Measurements from ENCODE around the gene DLG5. TPM values are rescaled to one million over a fixed set of nuclear protein-coding genes. Genes with fewer than 3 reads are reported as not detected.

Gene DLG5
- total and polyA plus RNA-seq, 10 of the 15 experiments (the other 5 are each of a cell fraction or from before 2014, with no cell fraction given) = 0.18 to 6.6 (median 2.7) TPM

DNA sequence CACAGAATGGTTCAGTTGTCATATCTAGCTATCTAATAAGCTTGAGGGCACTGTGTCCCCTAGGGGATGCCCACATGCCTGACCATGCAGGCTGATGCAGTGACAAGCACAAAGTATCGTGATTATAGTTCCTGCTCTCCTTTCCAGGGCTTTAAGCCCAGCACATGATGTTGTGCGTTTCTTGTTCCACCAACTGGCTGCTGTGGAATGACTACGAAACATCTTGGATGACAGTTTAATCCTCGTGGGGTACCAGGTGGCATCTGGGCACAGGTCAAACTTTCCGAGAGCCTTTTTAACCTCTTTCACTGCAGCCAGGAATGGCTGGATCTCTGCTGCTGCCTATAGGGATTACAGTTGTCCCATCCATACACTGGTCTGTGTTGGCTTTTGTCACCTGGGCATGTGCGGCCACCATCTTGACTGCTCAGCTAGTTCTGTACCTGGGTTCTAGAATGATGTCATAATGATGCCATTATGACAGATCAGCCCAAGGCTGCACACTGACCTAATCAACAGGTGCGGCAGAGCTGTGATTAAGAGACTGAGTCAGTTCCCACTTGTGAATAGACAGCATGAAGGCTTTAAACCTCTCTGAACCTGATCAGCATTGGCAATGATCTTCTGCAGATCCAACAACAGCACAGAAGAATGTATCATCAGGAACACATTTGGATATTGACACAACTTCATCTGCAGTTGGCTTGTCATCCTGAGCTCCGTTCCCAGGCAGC lies 144.1 kb downstream of the DLG5 start:
- Histone ChIP-seq H3K4me1 (ENCODE audit: control insufficient read depth, insufficient read depth, low read length) (no peaks in the 10 kb centered on the region), H3K4me3 (no peak overlapping the region), H2AFZ (ENCODE audit: control insufficient read depth, low read depth, low read length) (no peak overlapping the region), H3K9me3 (replicated peaks; ENCODE audit: control insufficient read depth, insufficient read depth, low read length) (peaks cover 2% of the 10 kb centered on the region; the same call in 2 of the 3 replicates), H3K79me2 (ENCODE audit: control insufficient read depth, insufficient read depth, low read length) (no peaks in the 10 kb centered on the region), H3K27me3 (replicated peaks in 1 of 2; ENCODE audit: control insufficient read depth in 2 of 2, insufficient read depth in 2 of 2, low read length in 1 of 2) (no peaks in the 10 kb centered on the region), H3K27ac (ENCODE audit: control insufficient read depth, insufficient read depth) (no peak overlapping the region), H3K36me3 (ENCODE audit: control insufficient read depth in 2 of 2, insufficient read depth in 2 of 2, low read length in 1 of 2) (no peaks in the 10 kb centered on the region), H3K9ac (ENCODE audit: control insufficient read depth, insufficient read depth, low read length) (no peak overlapping the region), H3K4me2 (ENCODE audit: control insufficient read depth, insufficient read depth) (no peak overlapping the region), H4K20me1 (ENCODE audit: control insufficient read depth, insufficient read depth) (no peaks in the 10 kb centered on the region)
- ChIA-PET RAD21 (ENCODE audit: unreplicated experiment) (no interaction called here), CTCF (no interaction called here), SMC1A (ENCODE audit: uncharacterized antibody, unreplicated experiment) (no interaction called here), POLR2A (no interaction called here)
- 82% methylated on average over 8 of the region's 8 CpGs for WGBS (ENCODE audit: insufficient coverage, insufficient replicate concordance, low lambda C conversion rate, missing lambda C conversion rate)
- DNase-seq (ENCODE audit: low read depth, low spot score) (no peak), ATAC-seq (no peak), FAIRE-seq (no peak)
- in situ Hi-C loops (cut with MboI) (no loop called here), intact Hi-C loops (cut with micrococcal nuclease; ENCODE audit: unreplicated experiment) (no loop called here)
- no peak for TF ChIP-seq DPF2 (IDR thresholded peaks at IDR 0.05)
- no peak for TF ChIP-seq ZNF24 (IDR thresholded peaks at IDR 0.05)
- TF ChIP-seq SIN3A (IDR thresholded peaks at IDR 0.05; ENCODE audit: low read depth, low read length) = no peak
- no peak for TF ChIP-seq EP300 (IDR thresholded peaks at IDR 0.05; ENCODE audit: borderline replicate concordance in 1 of 2, control insufficient read depth in 1 of 2, low read depth in 2 of 2, low read length in 2 of 2)
- BruUV-seq (replicated peaks) = no TSS peak

DNA sequence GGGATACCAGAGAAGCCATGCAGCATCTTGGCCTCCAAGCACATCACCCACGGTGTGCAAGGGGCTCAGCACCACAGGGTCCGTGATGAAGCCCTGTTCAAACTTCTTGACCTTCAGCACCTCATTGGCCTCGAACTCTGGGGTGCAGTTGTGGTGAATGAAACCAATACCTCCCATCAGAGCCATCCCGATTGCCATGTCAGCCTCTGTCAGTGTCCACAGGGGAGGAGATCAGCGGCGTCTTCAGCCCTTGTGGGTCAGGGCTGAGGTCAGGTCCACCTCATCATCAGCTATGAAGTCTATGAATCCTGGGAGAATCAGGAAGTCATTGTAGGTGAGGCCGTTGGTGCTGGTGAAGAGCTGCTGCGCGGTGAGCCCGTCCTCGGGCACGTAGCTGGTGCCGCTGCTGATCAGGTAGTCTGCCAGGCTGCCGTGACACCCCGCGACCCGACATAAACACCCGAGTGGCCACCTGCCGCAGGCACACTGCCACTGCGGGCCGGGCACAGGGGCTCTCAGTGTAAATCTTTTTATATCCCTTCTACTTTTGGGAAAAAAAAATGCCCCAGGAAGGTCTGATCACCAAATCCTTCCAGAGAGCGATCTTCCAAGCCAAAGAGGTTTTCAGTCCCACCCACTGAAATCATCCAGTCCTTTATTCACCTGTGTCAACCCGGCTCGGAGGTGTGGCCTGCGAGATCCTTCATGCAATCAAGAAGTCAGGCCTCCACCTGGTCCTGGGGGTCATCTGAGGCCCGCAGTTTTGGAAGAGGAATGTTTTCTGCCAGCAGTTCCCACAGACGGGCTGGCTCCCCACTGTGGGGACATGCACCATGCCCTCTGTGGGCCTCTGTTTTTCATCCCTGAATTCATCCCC lies 144.9 kb downstream of the DLG5 start:
- H3K79me2 ChIP-seq (ENCODE audit: control insufficient read depth, insufficient read depth, low read length) = no peaks in the 10 kb centered on the region
- H2AFZ ChIP-seq (ENCODE audit: control insufficient read depth, low read depth, low read length) = no peak overlapping the region
- ChIA-PET SMC1A (ENCODE audit: uncharacterized antibody, unreplicated experiment) (no interaction called here), CTCF (no interaction called here), RAD21 (ENCODE audit: unreplicated experiment) (no interaction called here), POLR2A (no interaction called here)
- DNase-seq (ENCODE audit: low read depth, low spot score) (no peak), FAIRE-seq (no peak), ATAC-seq (no peak)
- no peaks in the 10 kb centered on the region for H4K20me1 ChIP-seq (ENCODE audit: control insufficient read depth, insufficient read depth)
- no TSS peak for BruUV-seq (replicated peaks)
- H3K9ac ChIP-seq (ENCODE audit: control insufficient read depth, insufficient read depth, low read length) = no peak overlapping the region
- peaks cover 4% of the 10 kb centered on the region; the same call in 2 of the 3 replicates for H3K9me3 ChIP-seq (replicated peaks; ENCODE audit: control insufficient read depth, insufficient read depth, low read length)
- in situ Hi-C loops (cut with MboI) (no loop called here), intact Hi-C loops (cut with micrococcal nuclease; ENCODE audit: unreplicated experiment) (no loop called here)
- WGBS (ENCODE audit: insufficient coverage, insufficient replicate concordance, low lambda C conversion rate, missing lambda C conversion rate) = 75% methylated on average over 27 of the region's 27 CpGs
- no peaks in the 10 kb centered on the region for H3K36me3 ChIP-seq (ENCODE audit: control insufficient read depth in 2 of 2, insufficient read depth in 2 of 2, low read length in 1 of 2)
- no peaks in the 10 kb centered on the region for H3K4me1 ChIP-seq (ENCODE audit: control insufficient read depth, insufficient read depth, low read length)
- H3K4me3 ChIP-seq = no peak overlapping the region
- no peaks in the 10 kb centered on the region for H3K27me3 ChIP-seq (replicated peaks in 1 of 2; ENCODE audit: control insufficient read depth in 2 of 2, insufficient read depth in 2 of 2, low read length in 1 of 2)
- no peak overlapping the region for H3K4me2 ChIP-seq (ENCODE audit: control insufficient read depth, insufficient read depth)
- H3K27ac ChIP-seq (ENCODE audit: control insufficient read depth, insufficient read depth) = no peak overlapping the region
- TF ChIP-seq SUPT20H (IDR thresholded peaks at IDR 0.05; ENCODE audit: borderline replicate concordance, control insufficient read depth, low read depth, low read length) (no peak), POU2F2 (IDR thresholded peaks at IDR 0.05; ENCODE audit: borderline replicate concordance, low read depth, low read length) (no peak), HDAC6 (IDR thresholded peaks at IDR 0.05; ENCODE audit: unreplicated experiment) (no peak), BACH1 (IDR thresholded peaks at IDR 0.05; ENCODE audit: borderline replicate concordance) (no peak), ZNF24 (IDR thresholded peaks at IDR 0.05) (no peak), SREBF2 (IDR thresholded peaks at IDR 0.05; ENCODE audit: low read length) (no peak), NR2C1 (IDR thresholded peaks at IDR 0.05) (no peak)
- TF ChIP-seq, protein P1, sequence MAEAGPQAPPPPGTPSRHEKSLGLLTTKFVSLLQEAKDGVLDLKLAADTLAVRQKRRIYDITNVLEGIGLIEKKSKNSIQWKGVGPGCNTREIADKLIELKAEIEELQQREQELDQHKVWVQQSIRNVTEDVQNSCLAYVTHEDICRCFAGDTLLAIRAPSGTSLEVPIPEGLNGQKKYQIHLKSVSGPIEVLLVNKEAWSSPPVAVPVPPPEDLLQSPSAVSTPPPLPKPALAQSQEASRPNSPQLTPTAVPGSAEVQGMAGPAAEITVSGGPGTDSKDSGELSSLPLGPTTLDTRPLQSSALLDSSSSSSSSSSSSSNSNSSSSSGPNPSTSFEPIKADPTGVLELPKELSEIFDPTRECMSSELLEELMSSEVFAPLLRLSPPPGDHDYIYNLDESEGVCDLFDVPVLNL (IDR thresholded peaks at IDR 0.05; ENCODE audit: low read depth, low read length) = no peak
